HUES6 (cell line): ENCODE results near the gene NR2F1.

Source experiments
- H3K27ac ChIP-seq: 2 replicates; pipeline ENCODE4 v1.7.0; 2013; ENCODE audit warnings: low read depth, mild to moderate bottlenecking, low read length, inconsistent platforms
- H3K27me3 ChIP-seq: 2 replicates; pipeline ENCODE4 v1.6.1; 2013; ENCODE audit warnings: low read length; ENCODE audit not compliant: control insufficient read depth, insufficient read depth
- H3K36me3 ChIP-seq: 2 replicates; pipeline ENCODE4 v1.6.1; 2013; ENCODE audit warnings: low read length; ENCODE audit not compliant: control insufficient read depth, insufficient read depth
- H3K4me1 ChIP-seq: 2 replicates; pipeline ENCODE4 v1.6.1; 2013; ENCODE audit warnings: low read length; ENCODE audit not compliant: control insufficient read depth, insufficient read depth
- H3K4me3 ChIP-seq: 2 replicates; pipeline ENCODE4 v1.5.1; 2013; ENCODE audit warnings: low read depth, low read length
- H3K9ac ChIP-seq: one replicate; pipeline ENCODE4 v1.6.1; 2013; ENCODE audit warnings: mild to moderate bottlenecking, low read length
- H3K9me3 ChIP-seq: 2 replicates; pipeline ENCODE4 v1.6.1; 2013; ENCODE audit warnings: low read depth, low read length; ENCODE audit not compliant: control insufficient read depth, insufficient read depth

NR2F1 gene

DNA sequence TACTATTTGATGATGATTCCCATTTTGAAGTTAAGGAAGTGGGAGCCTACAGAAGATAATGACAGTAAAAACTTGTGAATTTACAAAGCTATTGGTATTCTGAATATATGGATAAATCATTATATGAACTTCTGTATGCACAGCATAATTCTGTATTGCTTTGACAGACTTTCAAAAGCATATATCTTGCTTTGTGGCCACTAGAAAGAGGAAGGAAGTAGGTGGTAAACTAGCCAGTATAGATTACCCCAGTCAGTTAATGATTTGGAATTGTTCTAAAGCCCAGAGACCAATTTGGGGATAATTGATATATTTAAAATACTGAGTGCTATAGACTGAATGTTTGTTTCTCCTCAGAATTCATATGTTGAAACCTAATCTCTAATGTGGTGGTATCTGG is 53.0 kb downstream of the NR2F1 start:
- no peak overlapping the region for H3K4me3 ChIP-seq
- H3K9me3 ChIP-seq = no peaks in the 10 kb centered on the region
- H3K27ac ChIP-seq = no peak overlapping the region
- H3K9ac ChIP-seq = no peak overlapping the region
- H3K27me3 ChIP-seq = no peaks in the 10 kb centered on the region
- no peaks in the 10 kb centered on the region for H3K4me1 ChIP-seq
- H3K36me3 ChIP-seq = no peaks in the 10 kb centered on the region

DNA sequence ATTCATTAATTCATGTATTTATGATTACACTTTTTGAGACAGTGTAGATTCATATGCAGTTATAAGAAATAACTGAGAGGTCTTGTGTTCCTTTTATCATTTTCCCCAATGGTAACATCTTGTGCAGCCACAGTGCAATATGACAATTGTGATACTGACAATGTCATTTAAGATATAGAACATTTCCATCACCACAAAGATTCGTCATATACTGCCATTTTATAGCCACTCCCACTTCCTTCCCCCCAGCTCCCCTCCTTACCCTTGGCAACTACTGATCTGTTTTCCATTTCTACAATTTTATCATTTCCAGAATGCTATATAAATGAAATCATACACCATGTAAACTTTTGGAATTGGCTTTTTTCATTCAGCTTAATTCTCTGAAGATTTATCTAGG is 53.8 kb downstream of the NR2F1 start:
- H3K9me3 ChIP-seq = no peaks in the 10 kb centered on the region
- no peak overlapping the region for H3K27ac ChIP-seq
- no peak overlapping the region for H3K4me3 ChIP-seq
- H3K36me3 ChIP-seq = no peaks in the 10 kb centered on the region
- no peaks in the 10 kb centered on the region for H3K4me1 ChIP-seq
- no peak overlapping the region for H3K9ac ChIP-seq
- no peaks in the 10 kb centered on the region for H3K27me3 ChIP-seq

DNA sequence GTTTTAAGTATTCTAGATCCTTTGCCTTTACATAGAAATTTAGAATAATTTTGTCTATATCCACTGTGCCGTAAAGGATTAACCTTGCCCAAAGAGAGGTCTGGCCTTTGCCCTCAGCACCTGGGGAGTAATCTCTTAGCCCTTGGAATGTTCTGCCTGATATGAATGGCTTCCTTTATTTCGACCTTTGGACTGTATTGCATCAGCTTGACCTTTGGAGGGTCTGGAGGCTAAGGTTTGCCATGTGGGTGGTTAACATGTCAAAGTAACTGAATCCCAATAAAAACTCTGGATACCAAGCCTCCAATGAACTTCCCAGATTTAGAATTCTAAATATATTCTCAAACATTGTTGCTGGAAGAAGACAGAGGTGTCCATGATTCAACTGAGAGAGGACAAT is 54.7 kb downstream of the NR2F1 start:
- Histone ChIP-seq H3K36me3 (no peaks in the 10 kb centered on the region), H3K27ac (no peak overlapping the region), H3K9me3 (no peaks in the 10 kb centered on the region), H3K4me1 (no peaks in the 10 kb centered on the region), H3K4me3 (no peak overlapping the region), H3K27me3 (no peaks in the 10 kb centered on the region), H3K9ac (no peak overlapping the region)

DNA sequence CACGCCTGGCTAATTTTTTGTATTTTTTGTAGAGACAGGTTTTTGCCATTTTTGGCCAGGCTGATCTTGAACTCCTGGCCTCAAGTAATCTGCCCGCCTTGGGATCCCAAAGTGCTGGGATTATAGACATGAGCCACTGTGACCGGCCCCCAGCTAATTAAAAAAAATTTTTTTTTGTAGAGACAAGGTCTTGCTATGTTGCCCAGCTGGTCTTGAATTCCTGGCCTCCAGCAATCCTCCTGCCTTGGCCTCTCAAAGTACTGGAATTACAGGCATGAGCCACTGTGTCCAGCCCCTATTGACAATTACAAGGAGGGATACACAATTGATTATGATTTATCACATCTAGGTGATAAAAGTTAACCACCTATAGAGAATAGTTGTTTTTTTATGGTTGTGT is 59.5 kb downstream of the NR2F1 start:
- Histone ChIP-seq H3K27ac (no peak overlapping the region), H3K36me3 (no peaks in the 10 kb centered on the region), H3K4me3 (no peak overlapping the region), H3K27me3 (no peaks in the 10 kb centered on the region), H3K9ac (no peak overlapping the region), H3K9me3 (no peaks in the 10 kb centered on the region), H3K4me1 (no peaks in the 10 kb centered on the region)
